H1 (cell line): Measurements from ENCODE around the gene ERICH2. TPM values are rescaled to one million over a fixed set of nuclear protein-coding genes. Genes with fewer than 3 reads are reported as not detected.
A peak's percentile ranks its signal among the peaks of the same experiment; 100 is the strongest.

Source experiments
- CTCF ChIA-PET: fragments of 300-600 bp; sonication (Branson Sonifier 250); formaldehyde crosslinking; loops from one replicate; lab custom pipeline; 2021; ENCODE audit not compliant: partially characterized antibody; lab: Charles Lee
- POLR2A ChIA-PET: fragments of 300-600 bp; sonication (Branson Sonifier 250); formaldehyde crosslinking; loops from one replicate; lab custom pipeline; 2021; ENCODE audit warnings: inconsistent platforms; ENCODE audit not compliant: partially characterized antibody; lab: Charles Lee
- DNase-seq, 2 experiments: peaks; one replicate each; pipeline versions ENCODE4 v3.0.0 to v3.0.0-alpha.2; 2010 to 2022; ENCODE audit warnings: low spot score in 2 of 2, low read depth in 1 of 2, mixed read lengths in 1 of 2
- FAIRE-seq: peaks from 2 replicates; lab custom pipeline; 2011; peaks lifted over from hg19 to GRCh38; lab: Jason Lieb, UNC
- H2AFZ ChIP-seq: 2 replicates; pipeline ENCODE4 v1.8.1; 2012; ENCODE audit warnings: low read length, inconsistent platforms
- H2AK5ac ChIP-seq: 2 replicates; pipeline ENCODE4 v1.6.1; 2013; ENCODE audit warnings: low read depth, low read length
- H2BK120ac ChIP-seq: replicated peaks from 2 replicates; pipeline ENCODE3; 2013; ENCODE audit warnings: low read depth, low read length, inconsistent platforms
- H2BK12ac ChIP-seq: 2 replicates; pipeline ENCODE4 v1.6.1; 2013; ENCODE audit warnings: low read depth, low read length
- H2BK15ac ChIP-seq: 2 replicates; pipeline ENCODE4 v1.6.1; 2013; ENCODE audit warnings: low read length
- H2BK20ac ChIP-seq: 2 replicates; pipeline ENCODE4 v1.6.1; 2013; ENCODE audit warnings: low read length
- H2BK5ac ChIP-seq: 2 replicates; pipeline ENCODE4 v1.6.1; 2013; ENCODE audit warnings: low read depth, low read length
- H3K14ac ChIP-seq: 2 replicates; pipeline ENCODE4 v1.6.1; 2013; ENCODE audit warnings: inconsistent platforms; ENCODE audit not compliant: insufficient read length
- H3K18ac ChIP-seq: 2 replicates; pipeline ENCODE4 v1.6.1; 2013; ENCODE audit warnings: low read length; ENCODE audit errors: extremely low read depth
- H3K23ac ChIP-seq: 2 replicates; pipeline ENCODE4 v1.6.1; 2013; ENCODE audit warnings: inconsistent platforms; ENCODE audit not compliant: insufficient read length
- H3K23me2 ChIP-seq: 2 replicates; pipeline ENCODE4 v1.6.1; 2013; ENCODE audit warnings: low read depth, low read length
- H3K27ac ChIP-seq: 2 replicates; pipeline ENCODE4 v1.6.1; 2011; ENCODE audit warnings: low read depth, low read length, inconsistent platforms
- H3K27me3 ChIP-seq, 4 experiments: replicated peaks in 1 of 4; 1 replicate in 1 of 4; 2 replicates in 3 of 4; pipeline versions ENCODE4 v1.6.1 to v1.8.1; 2011 to 2013; ENCODE audit warnings: low read length in 3 of 4, mild to moderate bottlenecking in 3 of 4, inconsistent platforms in 2 of 4, mixed read lengths in 2 of 4, moderate library complexity in 1 of 4; ENCODE audit not compliant: control insufficient read depth in 3 of 4, insufficient read depth in 3 of 4; ENCODE audit errors: extremely low read depth in 1 of 4
- H3K36me3 ChIP-seq, 4 experiments: 2 replicates each; pipeline versions ENCODE4 v1.6.1 to v1.8.1; 2011 to 2013; ENCODE audit warnings: mild to moderate bottlenecking in 4 of 4, low read length in 3 of 4, moderate library complexity in 2 of 4, control low read depth in 1 of 4, inconsistent platforms in 1 of 4; ENCODE audit not compliant: insufficient read depth in 4 of 4, control insufficient read depth in 2 of 4
- H3K4ac ChIP-seq: replicated peaks from 2 replicates; pipeline ENCODE3; 2013; ENCODE audit warnings: low read length, low read depth, mixed read lengths, inconsistent platforms; ENCODE audit not compliant: insufficient read length
- H3K4me1 ChIP-seq, 4 experiments: replicated peaks in 1 of 4; 1 replicate in 1 of 4; 2 replicates in 3 of 4; pipeline versions ENCODE4 v1.6.1 to v1.8.1; 2011 to 2013; ENCODE audit warnings: low read length in 3 of 4, inconsistent platforms in 2 of 4, mixed read lengths in 1 of 4; ENCODE audit not compliant: insufficient read depth in 4 of 4, control insufficient read depth in 3 of 4
- H3K4me2 ChIP-seq, 2 experiments: 2 replicates each; pipeline versions ENCODE4 v1.6.1 to v1.8.1; 2011 to 2013; ENCODE audit warnings: low read depth in 2 of 2, low read length in 2 of 2, control low read depth in 1 of 2, inconsistent platforms in 1 of 2, mild to moderate bottlenecking in 1 of 2; ENCODE audit not compliant: insufficient read depth in 1 of 2
- H3K4me3 ChIP-seq, 4 experiments: fragments of 200-600, 300-600 bp in 1 of 4; sonication (generic), shearing (Covaris generic), sonication (Bioruptor Twin) in 1 of 4; 2 replicates each; pipeline versions ENCODE4 v1.5.1 to v1.8.1; 2011 to 2016; ENCODE audit warnings: low read length in 4 of 4, low read depth in 3 of 4, control low read depth in 2 of 4, inconsistent platforms in 2 of 4, mild to moderate bottlenecking in 2 of 4, mixed read lengths in 1 of 4, moderate library complexity in 1 of 4; ENCODE audit not compliant: insufficient read depth in 2 of 4; ENCODE audit errors: extremely low read depth in 1 of 4
- H3K56ac ChIP-seq: replicated peaks from 2 replicates; pipeline ENCODE3; 2013; ENCODE audit warnings: low read depth, mild to moderate bottlenecking, mixed read lengths, low read length, inconsistent platforms; ENCODE audit not compliant: insufficient read length
- H3K79me1 ChIP-seq: 2 replicates; pipeline ENCODE4 v1.6.1; 2013; ENCODE audit warnings: low read depth, low read length, control low read depth
- H3K79me2 ChIP-seq, 2 experiments: 2 replicates each; pipeline versions ENCODE4 v1.6.1 to v1.8.1; 2012 to 2013; ENCODE audit warnings: low read length in 2 of 2, mild to moderate bottlenecking in 2 of 2, inconsistent platforms in 1 of 2; ENCODE audit not compliant: insufficient read depth in 2 of 2, control insufficient read depth in 1 of 2
- H3K9ac ChIP-seq, 4 experiments: replicated peaks in 1 of 4; 1 replicate in 1 of 4; 2 replicates in 3 of 4; pipeline versions ENCODE4 v1.6.1 to v1.8.1; 2011 to 2013; ENCODE audit warnings: low read depth in 3 of 4, low read length in 3 of 4, control low read depth in 2 of 4, mild to moderate bottlenecking in 2 of 4, moderate library complexity in 2 of 4, inconsistent platforms in 1 of 4; ENCODE audit errors: extremely low read depth in 1 of 4
- H3K9me3 ChIP-seq, 2 experiments: 2 replicates each; pipeline versions ENCODE4 v1.6.1 to v1.8.1; 2012 to 2013; ENCODE audit warnings: mild to moderate bottlenecking in 2 of 2, moderate library complexity in 2 of 2, control low read depth in 1 of 2, inconsistent platforms in 1 of 2, low read depth in 1 of 2, low read length in 1 of 2, mixed read lengths in 1 of 2; ENCODE audit not compliant: insufficient read depth in 2 of 2
- H4K20me1 ChIP-seq, 2 experiments: replicated peaks in 1 of 2; 2 replicates each; pipeline versions ENCODE3 to v1.8.1; 2011 to 2013; ENCODE audit warnings: inconsistent platforms in 2 of 2, low read length in 2 of 2, mild to moderate bottlenecking in 1 of 2; ENCODE audit not compliant: insufficient read depth in 2 of 2, control insufficient read depth in 1 of 2
- H4K5ac ChIP-seq: 2 replicates; pipeline ENCODE4 v1.6.1; 2013; ENCODE audit warnings: low read length, low read depth, mixed read lengths, inconsistent platforms; ENCODE audit not compliant: insufficient read length
- H4K8ac ChIP-seq: 2 replicates; pipeline ENCODE4 v1.8.0; 2013; ENCODE audit warnings: mild to moderate bottlenecking, moderate library complexity, low read length, inconsistent platforms; ENCODE audit not compliant: insufficient read depth; ENCODE audit errors: extremely low read depth
- H4K91ac ChIP-seq: replicated peaks from 2 replicates; pipeline ENCODE3; 2013; ENCODE audit warnings: low read length, mixed read lengths, inconsistent platforms; ENCODE audit not compliant: insufficient read length
- CTBP2 ChIP-seq: IDR thresholded peaks from 2 replicates; pipeline ENCODE4 v1.7.0; 2011; ENCODE audit warnings: borderline replicate concordance, mild to moderate bottlenecking, moderate library complexity, mixed read lengths, low read length; ENCODE audit not compliant: insufficient read depth, insufficient read length
- JUND ChIP-seq: IDR thresholded peaks from 2 replicates; pipeline ENCODE4 v1.6.1; 2011; ENCODE audit warnings: mild to moderate bottlenecking, improper control_type of control experiment, low read length
- POLR2AphosphoS5 ChIP-seq: IDR thresholded peaks from 2 replicates; pipeline ENCODE4 v1.6.1; 2011; ENCODE audit warnings: low read depth, low read length
- RAD21 ChIP-seq, 2 experiments: IDR thresholded peaks in 1 of 2; conservative IDR thresholded peaks in 1 of 2; 2 replicates each; pipeline ENCODE4 v1.6.1; 2011; ENCODE audit warnings: low read depth in 2 of 2, low read length in 2 of 2, improper control_type of control experiment in 1 of 2, inconsistent platforms in 1 of 2, mild to moderate bottlenecking in 1 of 2, moderate library complexity in 1 of 2
- RBBP5 ChIP-seq: IDR thresholded peaks from 2 replicates; pipeline ENCODE4 v1.7.1; 2012; ENCODE audit warnings: low read depth, mild to moderate bottlenecking, inconsistent platforms, low read length, moderate library complexity, borderline replicate concordance
- RXRA ChIP-seq: IDR thresholded peaks from 2 replicates; pipeline ENCODE4 v1.6.1; 2011; ENCODE audit warnings: low read depth, mild to moderate bottlenecking, low read length, moderate library complexity; ENCODE audit not compliant: insufficient read depth
- TAF7 ChIP-seq: optimal IDR thresholded peaks from 2 replicates; pipeline ENCODE3; 2011; ENCODE audit warnings: low read depth, mild to moderate bottlenecking, inconsistent platforms, low read length, moderate library complexity, borderline replicate concordance
- TEAD4 ChIP-seq: IDR thresholded peaks from 2 replicates; pipeline ENCODE4 v1.6.1; 2012; ENCODE audit warnings: low read depth, low read length, inconsistent platforms, mixed read lengths
- WGBS, 2 experiments: shearing (Covaris generic) in 1 of 2; methylation state at CpG; one replicate each; pipeline versions ENCODE4 v1.1.6 to v1.1.7; 2013 to 2015; ENCODE audit warnings: low lambda C conversion rate in 2 of 2, mixed read lengths in 2 of 2, inconsistent platforms in 1 of 2, low coverage in 1 of 2, missing lambda C conversion rate in 1 of 2; ENCODE audit not compliant: insufficient replicate concordance in 2 of 2, insufficient coverage in 1 of 2, insufficient read length in 1 of 2; ENCODE audit errors: extremely low coverage in 1 of 2, missing lambda C conversion rate in 1 of 2; 5-methylcytosine and 5-hydroxymethylcytosine counted together
- polyA plus RNA-seq, 7 experiments: library from polyadenylated mRNA; depleted of rRNA in 3 of 7; stranded (reverse) in 5 of 7; unstranded in 2 of 7; fragments of >200 nt in 5 of 7; fragments of 200-250 nt in 2 of 7; gene quantifications; 1 replicate in 5 of 7; 2 replicates in 1 of 7; 4 replicates in 1 of 7; pipeline versions ENCODE4 v1.2.1 to v1.2.3, GENCODE V29; 2011 to 2013; ENCODE audit warnings: missing spikeins in 2 of 7, mixed read lengths in 2 of 7
- total RNA-seq: library from RNA; stranded (reverse); fragmentation: NEBNext Ultra II Directional; extraction: Animal tissue kit (Norgen Biotek cat#: 25700); gene quantifications from 2 replicates; pipeline ENCODE4 v1.2.1, GENCODE V29; 2021
- TF ChIP-seq, protein P1 (sequence below): IDR thresholded peaks from 2 replicates; pipeline ENCODE4 v1.6.1; 2012; ENCODE audit warnings: inconsistent platforms

The ERICH2 gene
- total and polyA plus RNA-seq, 2 of the 8 experiments (the other 6 are each of a cell fraction or from before 2014, with no cell fraction given) = 0.20 to 2.1 TPM

DNA sequence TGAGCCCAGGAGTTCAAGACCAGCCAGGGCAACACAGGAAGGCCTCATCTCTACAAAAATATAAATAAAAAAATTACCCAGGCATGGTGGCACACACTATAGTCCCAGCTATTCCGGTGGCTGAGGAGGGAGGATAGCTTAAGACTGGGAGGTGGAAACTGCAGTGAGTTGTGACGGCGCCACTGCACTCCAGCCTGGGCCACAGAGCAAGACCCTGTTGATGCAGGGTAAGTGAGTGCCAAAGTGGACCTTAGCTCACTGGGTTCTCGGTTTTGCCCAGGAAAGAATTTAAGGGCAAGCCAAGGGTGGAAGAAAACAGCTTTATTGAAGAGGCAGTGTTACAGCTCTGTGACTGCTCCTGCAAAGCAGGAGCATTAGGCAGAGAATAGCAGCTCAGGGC is 6.9 kb upstream of the ERICH2 start:
- Histone ChIP-seq H3K23me2 (no peaks in the 10 kb centered on the region; the same call in 1 of the 2 replicates), H2AFZ (no peak overlapping the region), H3K56ac (no peak overlapping the region), H3K18ac (no peak overlapping the region), H3K4me2 (no peak overlapping the region), H2BK20ac (peak overlapping the region; percentile 94; the same call in 1 of the 2 replicates), H3K36me3 (no peaks in the 10 kb centered on the region), H3K4me1 (peaks cover 0 to 6% (median 2%) of the 10 kb centered on the region in 4 experiments; a peak in 3 of 7 replicates), H2BK5ac (peak overlapping the region; percentile 75; the same call in 1 of the 2 replicates), H2BK12ac (0 out of 2 replicates have a peak overlapping the region, but pooled peaks have one; percentile 68), H4K5ac (no peak overlapping the region), H3K14ac (peak overlapping the region; percentile 63), H3K79me2 (no peaks in the 10 kb centered on the region), H3K4ac (peak overlapping the region; percentile 37), H2AK5ac (peak overlapping the region; percentile 72; the same call in 1 of the 2 replicates), H3K23ac (no peak overlapping the region), H3K27ac (no peak overlapping the region), H3K79me1 (no peaks in the 10 kb centered on the region), H3K27me3 (no peaks in the 10 kb centered on the region), H4K20me1 (no peaks in the 10 kb centered on the region), H4K8ac (no peak overlapping the region), H4K91ac (no peak overlapping the region), H3K9me3 (no peaks in the 10 kb centered on the region), H3K4me3 (no peak overlapping the region), H3K9ac (no peak overlapping the region), H2BK120ac (peak overlapping the region; percentile 43), H2BK15ac (0 out of 2 replicates have a peak overlapping the region, but pooled peaks have one; percentile 12)
- TF ChIP-seq TAF7 (no peak), CTBP2 (no peak), RXRA (no peak), TEAD4 (no peak), POLR2AphosphoS5 (no peak), RBBP5 (no peak), JUND (no peak), RAD21 (IDR thresholded peaks at IDR 0.05 in 1 of 2, conservative IDR thresholded peaks at IDR 0.05 in 1 of 2; ENCODE audit: low read depth in 2 of 2, low read length in 2 of 2) (no peak)
- TF ChIP-seq, protein P1, sequence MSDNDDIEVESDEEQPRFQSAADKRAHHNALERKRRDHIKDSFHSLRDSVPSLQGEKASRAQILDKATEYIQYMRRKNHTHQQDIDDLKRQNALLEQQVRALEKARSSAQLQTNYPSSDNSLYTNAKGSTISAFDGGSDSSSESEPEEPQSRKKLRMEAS = no peak
- ChIA-PET CTCF (interaction anchor here (0.8 to 2.2 kb wide), 4 partner anchors 9 to 354 kb away, joined by 3 to 10 read pairs (median 4); no protein-coding TSS in a partner anchor), POLR2A (interaction anchor here (0.6 kb wide), 1 partner anchor 19 kb away, joined by 3 read pairs; no protein-coding TSS in a partner anchor)
- FAIRE-seq = no peak
- WGBS, 2 experiments = 91% methylated on average over 4 of the region's 4 CpGs; no CpG with 5 or more reads in 1 of the 2 experiments
- DNase-seq = no peak
